ENCODE measurements around the gene LCLAT1.

The LCLAT1 gene

DNA sequence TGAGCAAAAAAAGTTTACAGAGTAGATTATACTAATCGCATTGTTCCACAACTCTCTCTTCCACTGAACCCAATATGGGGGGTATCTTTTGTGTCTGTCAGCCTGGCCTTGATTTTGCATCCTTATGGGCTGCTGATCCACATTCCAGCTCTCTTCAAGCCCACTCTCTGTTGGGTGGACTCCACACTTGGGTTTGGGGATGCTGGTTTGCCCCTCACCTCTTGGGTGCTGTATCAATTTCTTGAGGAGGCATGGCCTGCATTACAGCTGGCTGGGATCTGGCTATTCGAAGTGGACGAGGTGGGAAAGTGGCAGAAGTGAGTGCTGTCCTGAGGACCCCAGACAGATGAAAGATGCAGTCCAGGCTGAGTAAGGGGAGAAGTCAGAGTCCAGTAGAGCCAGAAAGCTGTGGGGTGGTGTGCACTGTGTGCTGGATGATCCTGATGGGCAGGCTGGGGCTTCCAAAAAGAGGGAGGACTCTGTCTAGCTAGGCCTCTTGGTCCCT lies 218.8 kb downstream of the LCLAT1 start:
- Histone ChIP-seq H3K27ac (ENCODE audit: extremely low read depth, low read depth, low read length) (no peak overlapping the region), H3K4me1 (ENCODE audit: control insufficient read depth, insufficient read depth, low read length) (no peaks in the 10 kb centered on the region), H3K9me3 (ENCODE audit: control insufficient read depth, insufficient read depth, low read depth, low read length) (no peaks in the 10 kb centered on the region), H3K36me3 (ENCODE audit: control insufficient read depth in 2 of 2, insufficient read depth in 1 of 2, low read length in 2 of 2) (no peaks in the 10 kb centered on the region), H3K4me3 (ENCODE audit: low read depth, low read length) (no peak overlapping the region)
- ChIA-PET CTCF (interaction anchor here (0.5 to 1.3 kb wide), 5 partner anchors 20 to 457 kb away, joined by 3 to 5 read pairs (median 3); no protein-coding TSS in a partner anchor), POLR2A (no interaction called here)
- no peak for TF ChIP-seq ZNF169 (tag by site-specific recombination; IDR thresholded peaks at IDR 0.05)
- no peak for TF ChIP-seq ZNF561 (tag by site-specific recombination; IDR thresholded peaks at IDR 0.05; ENCODE audit: borderline replicate concordance)
- no peak for TF ChIP-seq BCL11A (tag by site-specific recombination; IDR thresholded peaks at IDR 0.05; ENCODE audit: low read depth)
- no peak for TF ChIP-seq ZNF10 (tag by site-specific recombination; IDR thresholded peaks at IDR 0.05)
- TF ChIP-seq REPIN1 (tag by site-specific recombination; IDR thresholded peaks at IDR 0.05; ENCODE audit: low read depth) = no peak
- TF ChIP-seq, protein P1, sequence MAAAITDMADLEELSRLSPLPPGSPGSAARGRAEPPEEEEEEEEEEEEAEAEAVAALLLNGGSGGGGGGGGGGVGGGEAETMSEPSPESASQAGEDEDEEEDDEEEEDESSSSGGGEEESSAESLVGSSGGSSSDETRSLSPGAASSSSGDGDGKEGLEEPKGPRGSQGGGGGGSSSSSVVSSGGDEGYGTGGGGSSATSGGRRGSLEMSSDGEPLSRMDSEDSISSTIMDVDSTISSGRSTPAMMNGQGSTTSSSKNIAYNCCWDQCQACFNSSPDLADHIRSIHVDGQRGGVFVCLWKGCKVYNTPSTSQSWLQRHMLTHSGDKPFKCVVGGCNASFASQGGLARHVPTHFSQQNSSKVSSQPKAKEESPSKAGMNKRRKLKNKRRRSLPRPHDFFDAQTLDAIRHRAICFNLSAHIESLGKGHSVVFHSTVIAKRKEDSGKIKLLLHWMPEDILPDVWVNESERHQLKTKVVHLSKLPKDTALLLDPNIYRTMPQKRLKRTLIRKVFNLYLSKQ (tag by site-specific recombination; IDR thresholded peaks at IDR 0.05; ENCODE audit: borderline replicate concordance) = no peak
- TF ChIP-seq, protein P2, sequence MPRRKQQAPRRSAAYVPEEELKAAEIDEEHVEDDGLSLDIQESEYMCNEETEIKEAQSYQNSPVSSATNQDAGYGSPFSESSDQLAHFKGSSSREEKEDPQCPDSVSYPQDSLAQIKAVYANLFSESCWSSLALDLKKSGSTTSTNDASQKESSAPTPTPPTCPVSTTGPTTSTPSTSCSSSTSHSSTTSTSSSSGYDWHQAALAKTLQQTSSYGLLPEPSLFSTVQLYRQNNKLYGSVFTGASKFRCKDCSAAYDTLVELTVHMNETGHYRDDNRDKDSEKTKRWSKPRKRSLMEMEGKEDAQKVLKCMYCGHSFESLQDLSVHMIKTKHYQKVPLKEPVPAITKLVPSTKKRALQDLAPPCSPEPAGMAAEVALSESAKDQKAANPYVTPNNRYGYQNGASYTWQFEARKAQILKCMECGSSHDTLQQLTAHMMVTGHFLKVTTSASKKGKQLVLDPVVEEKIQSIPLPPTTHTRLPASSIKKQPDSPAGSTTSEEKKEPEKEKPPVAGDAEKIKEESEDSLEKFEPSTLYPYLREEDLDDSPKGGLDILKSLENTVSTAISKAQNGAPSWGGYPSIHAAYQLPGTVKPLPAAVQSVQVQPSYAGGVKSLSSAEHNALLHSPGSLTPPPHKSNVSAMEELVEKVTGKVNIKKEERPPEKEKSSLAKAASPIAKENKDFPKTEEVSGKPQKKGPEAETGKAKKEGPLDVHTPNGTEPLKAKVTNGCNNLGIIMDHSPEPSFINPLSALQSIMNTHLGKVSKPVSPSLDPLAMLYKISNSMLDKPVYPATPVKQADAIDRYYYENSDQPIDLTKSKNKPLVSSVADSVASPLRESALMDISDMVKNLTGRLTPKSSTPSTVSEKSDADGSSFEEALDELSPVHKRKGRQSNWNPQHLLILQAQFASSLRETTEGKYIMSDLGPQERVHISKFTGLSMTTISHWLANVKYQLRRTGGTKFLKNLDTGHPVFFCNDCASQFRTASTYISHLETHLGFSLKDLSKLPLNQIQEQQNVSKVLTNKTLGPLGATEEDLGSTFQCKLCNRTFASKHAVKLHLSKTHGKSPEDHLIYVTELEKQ (tag by site-specific recombination; IDR thresholded peaks at IDR 0.05; ENCODE audit: borderline replicate concordance) = no peak
- TF ChIP-seq SETDB1 (IDR thresholded peaks at IDR 0.05; ENCODE audit: insufficient read length, low read length) = no peak
- TF ChIP-seq ZNF624 (tag by site-specific recombination; IDR thresholded peaks at IDR 0.05) = no peak
- TF ChIP-seq HOXD13 (CRISPR knock-in tag; IDR thresholded peaks at IDR 0.05; ENCODE audit: borderline replicate concordance) = no peak
- no peak for TF ChIP-seq TRIM28 (IDR thresholded peaks at IDR 0.05; ENCODE audit: borderline replicate concordance, low read length)
- TF ChIP-seq ZNF558 (tag by site-specific recombination; IDR thresholded peaks at IDR 0.05) = no peak
- no peak for TF ChIP-seq ZNF175 (tag by site-specific recombination; IDR thresholded peaks at IDR 0.05)
- no peak for TF ChIP-seq ZNF585B (tag by site-specific recombination; IDR thresholded peaks at IDR 0.05)
- TF ChIP-seq ZNF654 (tag by site-specific recombination; IDR thresholded peaks at IDR 0.05; ENCODE audit: low read depth) = no peak
- TF ChIP-seq ZNF664 (tag by site-specific recombination; IDR thresholded peaks at IDR 0.05) = no peak
- no peak for TF ChIP-seq SP2 (tag by site-specific recombination; IDR thresholded peaks at IDR 0.05)

DNA sequence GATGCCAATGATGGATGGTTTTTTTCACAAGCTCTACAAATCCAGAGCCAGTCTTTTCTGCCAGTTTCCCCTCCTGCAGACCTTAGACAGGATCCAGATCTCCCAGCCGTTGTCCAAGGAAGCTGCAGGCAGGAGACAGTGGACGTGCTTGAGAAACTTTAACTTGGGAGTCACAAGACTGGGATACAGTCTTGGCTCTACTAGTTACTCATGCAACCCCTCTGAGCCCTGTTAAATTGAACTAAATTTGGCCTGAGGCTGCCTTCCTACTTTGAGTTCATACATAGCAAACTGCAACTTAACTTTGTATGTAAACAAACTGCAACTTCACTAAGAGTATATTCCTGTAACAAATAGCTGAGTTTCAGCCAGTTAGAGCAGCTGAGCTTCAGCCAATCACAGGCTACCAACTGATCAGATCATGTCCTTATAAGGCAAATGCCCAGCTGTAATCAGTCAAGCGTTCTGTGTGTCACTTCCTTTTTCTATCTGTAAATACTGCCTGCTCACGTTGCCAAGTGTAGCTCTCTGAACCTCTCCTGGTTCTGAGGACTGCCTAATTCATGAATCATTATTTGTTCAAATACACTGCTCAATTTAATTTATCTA lies 219.3 kb downstream of the LCLAT1 start:
- Histone ChIP-seq H3K4me3 (ENCODE audit: low read depth, low read length) (no peak overlapping the region), H3K4me1 (ENCODE audit: control insufficient read depth, insufficient read depth, low read length) (no peaks in the 10 kb centered on the region), H3K9me3 (ENCODE audit: control insufficient read depth, insufficient read depth, low read depth, low read length) (no peaks in the 10 kb centered on the region), H3K27ac (ENCODE audit: extremely low read depth, low read depth, low read length) (no peak overlapping the region), H3K36me3 (ENCODE audit: control insufficient read depth in 2 of 2, insufficient read depth in 1 of 2, low read length in 2 of 2) (no peaks in the 10 kb centered on the region)
- TF ChIP-seq ZNF132 (tag by site-specific recombination; IDR thresholded peaks at IDR 0.05; ENCODE audit: borderline replicate concordance) = no peak
- peak; percentile 57; the same call in 1 of the 2 replicates for TF ChIP-seq ZNF549 (tag by site-specific recombination; IDR thresholded peaks at IDR 0.05)
- POLR2A ChIA-PET = no interaction called here
- CTCF ChIA-PET = interaction anchor here (0.6 to 1.2 kb wide), 3 partner anchors 20 to 457 kb away, joined by 3 to 7 read pairs (median 3); no protein-coding TSS in a partner anchor

Data from HEK293 (cell line).